Suprapubic skin (tissue), 4 donors: ENCODE results near the gene IRS2.

Experiments
- POLR2A ChIP-seq, 2 donors: fragments of 450-650 bp; IDR thresholded peaks; one replicate each; pipeline ENCODE4 v1.6.1; 2017; ENCODE audit warnings: antibody characterized with exemption in 2 of 2, mild to moderate bottlenecking in 2 of 2, moderate library complexity in 2 of 2
- POLR2AphosphoS5 ChIP-seq, 3 donors: sonication (generic); formaldehyde crosslinking; IDR thresholded peaks; one replicate each; pipeline ENCODE4 v1.6.1; 2017; ENCODE audit warnings: antibody characterized with exemption in 3 of 3
- TF ChIP-seq, protein P1 (sequence below), 2 donors: fragments of 200-600 bp in 1 of 2; fragments of 450-650 bp in 1 of 2; sonication (generic) in 1 of 2; IDR thresholded peaks; one replicate each; pipeline ENCODE4 v1.5.1; 2016 to 2019; ENCODE audit warnings: antibody characterized with exemption in 2 of 2, mild to moderate bottlenecking in 1 of 2, moderate library complexity in 1 of 2

DNA sequence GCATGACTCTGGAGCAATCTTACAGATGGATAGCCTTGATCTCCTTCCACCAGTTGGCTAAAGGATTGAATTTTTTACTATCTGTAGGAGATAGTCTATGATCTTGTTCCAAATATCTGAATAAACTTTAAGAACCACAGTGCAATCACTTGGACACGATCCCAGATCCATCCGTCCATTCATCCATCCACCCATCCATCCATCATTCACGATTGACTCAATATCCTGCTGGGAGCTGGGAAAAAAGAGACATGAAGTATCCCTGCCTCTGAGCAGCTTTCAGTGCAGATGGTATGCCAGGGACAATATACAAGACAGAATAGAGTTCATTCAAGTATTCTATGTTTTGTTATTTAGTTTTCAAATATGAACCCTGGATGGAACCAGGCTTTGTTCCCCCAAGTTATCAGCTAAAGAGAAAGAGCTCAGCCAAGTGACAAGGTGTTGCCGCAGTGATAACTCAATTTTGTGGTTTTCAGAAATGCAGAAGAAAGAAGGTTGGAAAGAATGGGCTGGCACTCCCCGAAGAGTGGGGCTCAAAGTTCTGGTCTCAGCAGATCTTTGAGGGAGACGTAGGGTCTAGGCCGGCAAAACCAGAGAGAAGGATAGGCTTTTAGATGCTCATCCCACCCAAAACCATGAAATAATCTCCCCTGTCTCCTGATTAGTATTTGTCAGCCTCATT lies 66.3 kb downstream of the IRS2 start:
- TF ChIP-seq, protein P1, sequence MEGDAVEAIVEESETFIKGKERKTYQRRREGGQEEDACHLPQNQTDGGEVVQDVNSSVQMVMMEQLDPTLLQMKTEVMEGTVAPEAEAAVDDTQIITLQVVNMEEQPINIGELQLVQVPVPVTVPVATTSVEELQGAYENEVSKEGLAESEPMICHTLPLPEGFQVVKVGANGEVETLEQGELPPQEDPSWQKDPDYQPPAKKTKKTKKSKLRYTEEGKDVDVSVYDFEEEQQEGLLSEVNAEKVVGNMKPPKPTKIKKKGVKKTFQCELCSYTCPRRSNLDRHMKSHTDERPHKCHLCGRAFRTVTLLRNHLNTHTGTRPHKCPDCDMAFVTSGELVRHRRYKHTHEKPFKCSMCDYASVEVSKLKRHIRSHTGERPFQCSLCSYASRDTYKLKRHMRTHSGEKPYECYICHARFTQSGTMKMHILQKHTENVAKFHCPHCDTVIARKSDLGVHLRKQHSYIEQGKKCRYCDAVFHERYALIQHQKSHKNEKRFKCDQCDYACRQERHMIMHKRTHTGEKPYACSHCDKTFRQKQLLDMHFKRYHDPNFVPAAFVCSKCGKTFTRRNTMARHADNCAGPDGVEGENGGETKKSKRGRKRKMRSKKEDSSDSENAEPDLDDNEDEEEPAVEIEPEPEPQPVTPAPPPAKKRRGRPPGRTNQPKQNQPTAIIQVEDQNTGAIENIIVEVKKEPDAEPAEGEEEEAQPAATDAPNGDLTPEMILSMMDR (IDR thresholded peaks at IDR 0.05), result no peak
- TF ChIP-seq POLR2AphosphoS5 (IDR thresholded peaks at IDR 0.05) (no peak), POLR2A (IDR thresholded peaks at IDR 0.05) (no peak)
